HepG2 (cell line): Measurements from ENCODE around the gene GSTA5. TPM values are rescaled to one million over a fixed set of nuclear protein-coding genes. Genes with fewer than 3 reads are reported as not detected.

Experiments used
- AHDC1 ChIP-seq: sonication (generic); formaldehyde crosslinking; IDR thresholded peaks from 2 replicates; pipeline ENCODE4 v1.5.1; 2020; ENCODE audit warnings: mild to moderate bottlenecking, missing genetic modification reagents, borderline replicate concordance
- HNF4A ChIP-seq: sonication (generic); formaldehyde crosslinking; IDR thresholded peaks from 2 replicates; pipeline ENCODE4 v1.4.0; 2020; ENCODE audit warnings: missing genetic modification reagents
- HNF4G ChIP-seq, 2 experiments: sonication (generic) in 1 of 2; formaldehyde crosslinking in 1 of 2; IDR thresholded peaks; 2 replicates each; pipeline versions ENCODE4 v1.4.0 to v1.6.1; 2011 to 2020; ENCODE audit warnings: borderline replicate concordance in 2 of 2, low read depth in 2 of 2, mild to moderate bottlenecking in 2 of 2, low read length in 1 of 2, missing genetic modification reagents in 1 of 2, moderate library complexity in 1 of 2
- IKZF5 ChIP-seq: IDR thresholded peaks from 2 replicates; pipeline ENCODE4 v1.6.1; 2018; ENCODE audit warnings: missing genetic modification reagents, mild to moderate bottlenecking, missing compliant biosample characterization
- KAT8 ChIP-seq: IDR thresholded peaks from 2 replicates; pipeline ENCODE4 v1.6.1; 2016; ENCODE audit warnings: missing genetic modification reagents, missing compliant biosample characterization
- MAFF ChIP-seq: IDR thresholded peaks from 2 replicates; pipeline ENCODE4 v1.6.1; 2011; ENCODE audit warnings: low read depth, low read length, improper control_type of control experiment
- MIXL1 ChIP-seq: IDR thresholded peaks from 2 replicates; pipeline ENCODE4 v1.6.1; 2016
- NCOA1 ChIP-seq: sonication (generic); formaldehyde crosslinking; IDR thresholded peaks from 2 replicates; pipeline ENCODE4 v1.9.0; 2021; ENCODE audit warnings: missing genetic modification reagents
- NONO ChIP-seq, 2 experiments: fragments of 450-650 bp in 1 of 2; sonication (generic) in 1 of 2; formaldehyde crosslinking in 1 of 2; IDR thresholded peaks in 1 of 2; conservative IDR thresholded peaks in 1 of 2; 2 replicates each; pipeline versions ENCODE4 v1.6.1 to v1.8.0; 2017 to 2022; ENCODE audit warnings: mild to moderate bottlenecking in 1 of 2, missing genetic modification reagents in 1 of 2, moderate library complexity in 1 of 2
- NR2F2 ChIP-seq: IDR thresholded peaks from 2 replicates; pipeline ENCODE4 v1.6.1; 2012; ENCODE audit warnings: low read depth, inconsistent platforms, borderline replicate concordance
- NR2F6 ChIP-seq, 2 experiments: IDR thresholded peaks; 2 replicates each; pipeline ENCODE4 v1.6.1; 2016; ENCODE audit warnings: antibody characterized with exemption in 1 of 2, mild to moderate bottlenecking in 1 of 2
- ONECUT2 ChIP-seq: sonication (generic); formaldehyde crosslinking; IDR thresholded peaks from 2 replicates; pipeline ENCODE4 v1.4.0; 2020; ENCODE audit warnings: missing genetic modification reagents
- SIX1 ChIP-seq: sonication (generic); formaldehyde crosslinking; IDR thresholded peaks from 2 replicates; pipeline ENCODE4 v1.4.0; 2020; ENCODE audit warnings: missing genetic modification reagents, borderline replicate concordance
- SMARCC2 ChIP-seq: fragments of 450-650 bp; IDR thresholded peaks from 2 replicates; pipeline ENCODE4 v1.6.1; 2017; ENCODE audit warnings: antibody characterized with exemption, mild to moderate bottlenecking
- SOX5 ChIP-seq: IDR thresholded peaks from 2 replicates; pipeline ENCODE4 v1.6.1; 2016; ENCODE audit warnings: borderline replicate concordance
- SP2 ChIP-seq: sonication (generic); formaldehyde crosslinking; IDR thresholded peaks from 2 replicates; pipeline ENCODE4 v1.5.1; 2020; ENCODE audit warnings: mild to moderate bottlenecking, missing genetic modification reagents
- SYNCRIP ChIP-seq: fragments of 200-400 bp; formaldehyde crosslinking; IDR thresholded peaks from 2 replicates; pipeline ENCODE4 v1.6.1; 2018; ENCODE audit warnings: mild to moderate bottlenecking, low read depth, low read length; ENCODE audit not compliant: insufficient read depth
- TARDBP ChIP-seq: sonication (generic); formaldehyde crosslinking; IDR thresholded peaks from 2 replicates; pipeline ENCODE4 v1.8.0; 2022; ENCODE audit warnings: mild to moderate bottlenecking, missing genetic modification reagents
- ZNF263 ChIP-seq: sonication (generic); formaldehyde crosslinking; IDR thresholded peaks from 2 replicates; pipeline ENCODE4 v1.4.0; 2020; ENCODE audit warnings: missing genetic modification reagents
- ZNF276 ChIP-seq: sonication (generic); formaldehyde crosslinking; IDR thresholded peaks from 2 replicates; pipeline ENCODE4 v1.4.0; 2020; ENCODE audit warnings: mild to moderate bottlenecking, low read depth, missing genetic modification reagents
- ZNF761 ChIP-seq: sonication (generic); formaldehyde crosslinking; conservative IDR thresholded peaks from 2 replicates; pipeline ENCODE4 v1.4.0; 2020; ENCODE audit warnings: mild to moderate bottlenecking, missing genetic modification reagents
- polyA plus RNA-seq, 8 experiments: library from polyadenylated mRNA; depleted of rRNA in 3 of 8; stranded (reverse) in 7 of 8; unstranded in 1 of 8; fragments of >200 nt; fragmentation: Illumina TruSeq in 4 of 8; extraction: Trizol in 4 of 8; gene quantifications; 2 replicates each; pipeline versions ENCODE4 v1.2.1 to v1.2.3, GENCODE V29; 2011 to 2016; ENCODE audit warnings: low read depth in 4 of 8, missing spikeins in 1 of 8, mixed read lengths in 1 of 8; ENCODE audit not compliant: insufficient read depth in 1 of 8
- total RNA-seq, 5 experiments: library from RNA; depleted of rRNA; stranded (reverse); fragments of >200 nt; fragmentation: Illumina TruSeq; extraction: Trizol; gene quantifications; 2 replicates each; pipeline ENCODE4 v1.2.3, GENCODE V29; 2016; ENCODE audit warnings: low read depth in 1 of 5

GSTA5 gene
- total and polyA plus RNA-seq, 2 of the 13 experiments (the other 11 are each of a cell fraction or from before 2014, with no cell fraction given), result not detected

DNA sequence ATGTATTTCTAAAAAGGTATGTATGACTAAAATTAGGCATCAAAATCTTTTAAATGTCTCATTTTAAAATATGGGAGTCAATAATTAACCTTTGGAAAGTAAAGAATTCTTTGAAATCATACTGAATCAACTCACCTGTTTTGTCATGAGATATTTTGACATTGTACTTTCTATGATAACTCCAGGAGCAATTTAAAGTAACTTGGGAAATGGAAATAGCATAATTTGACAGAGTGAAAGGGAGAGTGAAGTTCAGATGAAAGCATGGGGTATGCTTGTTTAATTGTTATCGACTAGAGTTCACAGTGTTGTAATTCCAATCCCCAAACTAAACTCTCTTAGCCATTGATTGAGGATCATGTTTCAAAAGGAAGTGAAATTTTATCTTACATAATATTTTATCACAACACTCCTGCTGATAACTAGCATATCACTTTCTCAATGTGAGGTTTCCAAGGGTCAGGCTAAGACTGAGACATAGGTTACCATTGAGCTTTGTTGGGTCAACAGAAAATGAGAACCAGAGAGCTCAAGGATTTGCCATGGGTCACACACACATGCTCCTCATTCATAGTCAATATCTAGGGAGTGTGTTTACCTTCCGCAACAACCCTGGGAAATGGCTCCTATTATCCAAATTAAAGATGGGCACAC is 39.3 kb downstream of the GSTA5 start (continued):
- TF ChIP-seq ZNF761 (CRISPR knock-in tag) (0 out of 2 replicates have a peak, but pooled peaks have one; percentile 59), ONECUT2 (peak; percentile 91), SMARCC2 (no peak), SOX5 (CRISPR knock-in tag) (peak; percentile 64; the same call in 1 of the 2 replicates), SYNCRIP (no peak), TARDBP (CRISPR knock-in tag) (0 out of 2 replicates have a peak, but pooled peaks have one; percentile 44), SP2 (CRISPR knock-in tag) (no peak), NONO (IDR thresholded peaks at IDR 0.05) (no peak), NONO (CRISPR knock-in tag; conservative IDR thresholded peaks at IDR 0.05) (peak; percentile 26; the same call in 1 of the 2 replicates), HNF4A (CRISPR knock-in tag) (peak; percentile 89), NR2F2 (peak; percentile 67; the same call in 1 of the 2 replicates), MAFF (no peak), KAT8 (CRISPR knock-in tag) (peak; percentile 40; the same call in 1 of the 2 replicates), NR2F6 (IDR thresholded peaks at IDR 0.05) (peak; percentile 70), NR2F6 (CRISPR knock-in tag; IDR thresholded peaks at IDR 0.05) (peak; percentile 45; the same call in 1 of the 2 replicates), NCOA1 (CRISPR knock-in tag) (peak; percentile 43; the same call in 1 of the 2 replicates), SIX1 (peak; percentile 99), ZNF276 (CRISPR knock-in tag) (no peak), AHDC1 (CRISPR knock-in tag) (peak; percentile 58; the same call in 1 of the 2 replicates), ZNF263 (CRISPR knock-in tag) (no peak), MIXL1 (peak; percentile 81; the same call in 1 of the 2 replicates), HNF4G (IDR thresholded peaks at IDR 0.05; ENCODE audit: borderline replicate concordance, low read depth, low read length) (peak; percentile 53; the same call in 1 of the 2 replicates), HNF4G (CRISPR knock-in tag; IDR thresholded peaks at IDR 0.05; ENCODE audit: borderline replicate concordance, low read depth) (no peak), IKZF5 (CRISPR knock-in tag) (0 out of 2 replicates have a peak, but pooled peaks have one; percentile 27)
